Lung (tissue), 12 donors: Measurements from ENCODE around the gene FRAS1. TPM values are rescaled to one million over a fixed set of nuclear protein-coding genes. Genes with fewer than 3 reads are reported as not detected.
A peak's percentile ranks its signal among the peaks of the same experiment; 100 is the strongest.

Source experiments
- ATAC-seq: fragments of 200-7000 bp; cut with Tn5 transposase; one replicate; pipeline ENCODE4 v1.9.1; 2020; ENCODE audit warnings: moderate number of reproducible peaks; ENCODE audit not compliant: insufficient read depth, low FRiP score
- DNase-seq, 3 donors: peaks; one replicate each; pipeline ENCODE4 v3.0.0-alpha.2; 2013 to 2017
- H3K27ac ChIP-seq, 2 donors: one replicate each; pipeline ENCODE4 v1.5.1; 2013; ENCODE audit warnings: mild to moderate bottlenecking in 2 of 2, moderate library complexity in 2 of 2, control low read depth in 1 of 2, inconsistent platforms in 1 of 2, low read depth in 1 of 2, low read length in 1 of 2
- H3K27me3 ChIP-seq, 3 donors: one replicate each; pipeline ENCODE4 v1.5.1; 2013; ENCODE audit warnings: low read length in 2 of 3; ENCODE audit not compliant: control insufficient read depth in 3 of 3, insufficient read depth in 3 of 3
- H3K36me3 ChIP-seq, 4 donors: one replicate each; pipeline ENCODE4 v1.5.1; 2013; ENCODE audit warnings: low read length in 4 of 4, mild to moderate bottlenecking in 1 of 4, moderate library complexity in 1 of 4; ENCODE audit not compliant: control insufficient read depth in 4 of 4, insufficient read depth in 4 of 4
- H3K4me1 ChIP-seq, 5 donors: one replicate each; pipeline ENCODE4 v1.5.1; 2013; ENCODE audit warnings: low read length in 5 of 5, mild to moderate bottlenecking in 2 of 5, moderate library complexity in 1 of 5; ENCODE audit not compliant: control insufficient read depth in 5 of 5, insufficient read depth in 5 of 5
- H3K4me3 ChIP-seq: one replicate; pipeline ENCODE4 v1.5.1; 2013; ENCODE audit warnings: mild to moderate bottlenecking, control low read depth, moderate library complexity
- H3K9ac ChIP-seq, 2 donors: one replicate each; pipeline ENCODE4 v1.5.1; 2013; ENCODE audit warnings: low read length in 2 of 2, control low read depth in 1 of 2; ENCODE audit not compliant: insufficient read depth in 1 of 2
- H3K9me3 ChIP-seq, 4 donors: one replicate each; pipeline ENCODE4 v1.5.1; 2013; ENCODE audit warnings: low read length in 3 of 4, mild to moderate bottlenecking in 1 of 4, moderate library complexity in 1 of 4; ENCODE audit not compliant: control insufficient read depth in 4 of 4, insufficient read depth in 3 of 4
- CTCF ChIP-seq: IDR thresholded peaks from 2 replicates; pipeline ENCODE4 v1.5.1; 2012; ENCODE audit warnings: mild to moderate bottlenecking; ENCODE audit errors: control extremely low read depth, extremely low read depth
- WGBS, 2 donors: extraction: QIAGEN DNeasy Blood & Tissue Kit; methylation state at CpG; one replicate each; pipeline ENCODE4 v1.1.7; 2013; 5-methylcytosine and 5-hydroxymethylcytosine counted together
- polyA plus RNA-seq, 2 donors: library from polyadenylated mRNA; stranded (reverse); fragments of 200-250 nt; gene quantifications; one replicate each; pipeline ENCODE4 v1.2.1, GENCODE V29; 2013
- total RNA-seq, 2 donors: library from RNA; depleted of rRNA in 1 of 2; stranded (reverse); fragments of >200 nt in 1 of 2; gene quantifications; one replicate each; pipeline ENCODE4 v1.2.1, GENCODE V29; 2014 to 2021
- donor health status: control.
- donor health status: control.
- donor health status: Bipolar disorder and iron deficiency.
- donor health status: healthy.
- donor health status: DM: yes; HTN: yes; CAD: no.

Gene FRAS1
- total and polyA plus RNA-seq, 4 donors: 0.45 to 53.8 (median 6.9) TPM

- Histone ChIP-seq H3K4me1 (peaks cover 0 to 6% (median 2%) of the 10 kb centered on the region in 5 donors), H3K27ac (no peak overlapping the region), H3K4me3 (no peak overlapping the region), H3K9ac (no peak overlapping the region), H3K27me3 (no peaks in the 10 kb centered on the region), H3K9me3 (no peaks in the 10 kb centered on the region), H3K36me3 (peaks cover 0 to under 1% (median 0%) of the 10 kb centered on the region in 4 donors)
- WGBS, 2 donors: 27 to 31% methylated on average over 3 of the region's 3 CpGs
- ATAC-seq (no peak), DNase-seq (peak in 2 of 3 donors; percentile 72 to 73)
- TF ChIP-seq CTCF: peak; percentile 35
Observed at GRCh38 chr4:78517050-78517652, 460.0 kb downstream of the FRAS1 start.

GRCh38 chr4:78518561-78518960 is 461.4 kb downstream of the FRAS1 start:
- peaks cover 0 to 6% (median 2%) of the 10 kb centered on the region in 5 donors for H3K4me1 ChIP-seq
- peak in 2 of 3 donors; percentile 54 to 67 for DNase-seq
- no peak for TF ChIP-seq CTCF
- no peaks in the 10 kb centered on the region for H3K27me3 ChIP-seq
- no peak overlapping the region for H3K4me3 ChIP-seq
- WGBS, 2 donors: 41 to 47% methylated on average over 3 of the region's 3 CpGs
- H3K9ac ChIP-seq: no peak overlapping the region
- H3K27ac ChIP-seq: no peak overlapping the region
- no peaks in the 10 kb centered on the region for H3K9me3 ChIP-seq
- peaks cover 0 to 4% (median 0%) of the 10 kb centered on the region in 4 donors for H3K36me3 ChIP-seq
- no peak for ATAC-seq

- ATAC-seq: no peak
Observed at GRCh38 chr4:78519962-78520361, 462.8 kb downstream of the FRAS1 start.

More at GRCh38 chr4:78519962-78520361, 462.8 kb downstream of the FRAS1 start:
- H3K9ac ChIP-seq: no peak overlapping the region
- no peaks in the 10 kb centered on the region for H3K9me3 ChIP-seq
- WGBS, 2 donors: 68 to 88% methylated on average over 3 of the region's 3 CpGs
- TF ChIP-seq CTCF: no peak
- peaks cover 0 to 13% (median 0%) of the 10 kb centered on the region in 4 donors for H3K36me3 ChIP-seq
- peaks cover 0 to 6% (median 2%) of the 10 kb centered on the region in 5 donors for H3K4me1 ChIP-seq
- no peak for DNase-seq
- no peak overlapping the region for H3K27ac ChIP-seq
- no peak overlapping the region for H3K4me3 ChIP-seq
- H3K27me3 ChIP-seq: no peaks in the 10 kb centered on the region
